GM18868 (cell line): ENCODE results near the gene NRXN3.
A peak's percentile ranks its signal among the peaks of the same experiment; 100 is the strongest.

Experiments used
- ATAC-seq: cut with Tn5 transposase; IDR thresholded peaks from one replicate; pipeline ENCODE4 v1.9.1; 2021; ENCODE audit warnings: mild to moderate bottlenecking, moderate library complexity; ENCODE audit not compliant: unreplicated experiment

NRXN3 gene

DNA sequence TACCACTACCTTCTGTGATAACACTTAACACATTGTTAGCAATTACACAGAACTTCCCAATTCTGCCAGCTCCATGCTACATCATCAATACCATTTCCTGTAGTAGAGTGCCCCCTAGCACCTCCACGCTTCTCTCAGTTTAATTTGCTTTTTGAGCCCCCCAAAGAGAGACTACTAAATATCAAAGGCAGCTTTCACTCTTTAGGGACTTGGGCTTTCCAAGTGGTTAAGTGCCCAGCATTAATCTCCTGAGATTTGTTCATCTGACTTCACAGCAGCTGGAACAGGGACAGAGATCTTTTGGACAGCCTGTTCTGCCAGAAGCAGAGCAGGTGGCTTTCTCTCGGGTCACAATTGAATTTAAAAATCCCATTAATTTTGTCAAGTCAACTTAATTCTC, 1086.2 kb downstream of the NRXN3 start:
- no peak for ATAC-seq

DNA sequence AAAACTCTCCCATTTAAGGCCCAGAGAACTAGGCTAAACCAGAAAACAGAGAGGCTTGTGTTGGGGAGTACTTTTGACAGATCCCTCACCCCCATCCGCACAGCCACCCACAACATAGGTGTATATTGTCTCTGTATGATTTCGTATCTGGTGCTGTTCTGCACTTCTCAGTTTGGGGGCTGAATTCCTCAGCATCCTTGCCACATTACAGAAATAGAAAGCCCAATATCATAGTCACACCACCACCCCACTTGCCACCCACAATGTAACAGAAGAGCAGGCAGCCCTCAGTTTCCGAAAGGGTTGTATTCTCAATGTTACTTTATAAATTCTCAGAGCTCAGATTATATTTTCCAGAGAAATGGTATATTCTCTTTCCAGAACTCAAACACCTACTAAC, 1090.2 kb downstream of the NRXN3 start:
- no peak for ATAC-seq

DNA sequence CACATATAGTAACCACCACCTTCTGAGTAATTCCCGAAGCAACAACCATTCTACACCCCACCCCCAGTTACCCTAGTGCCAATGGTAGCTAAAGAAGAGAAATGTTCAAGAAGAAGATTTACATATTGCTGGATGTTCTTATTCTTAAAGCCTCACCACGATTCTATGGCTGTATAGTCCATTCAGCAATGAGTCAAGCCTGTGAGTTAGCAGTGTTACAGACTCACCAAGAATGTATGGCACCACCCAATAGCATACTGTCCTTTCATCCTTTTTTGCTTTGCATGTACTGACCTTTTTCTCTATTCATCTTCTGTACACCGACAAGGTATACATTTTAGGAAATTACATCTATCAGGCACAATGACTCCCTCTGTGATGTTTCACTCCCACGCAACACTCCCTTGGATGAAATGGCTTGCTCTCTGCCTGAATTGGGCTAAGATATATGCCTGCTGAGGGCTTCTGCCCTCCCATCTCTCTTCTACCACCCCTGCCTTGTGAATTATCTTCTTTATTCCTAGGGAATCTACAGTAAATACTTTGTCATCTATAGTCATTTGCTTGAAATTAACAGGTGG, 1095.3 kb downstream of the NRXN3 start:
- ATAC-seq = no peak

DNA sequence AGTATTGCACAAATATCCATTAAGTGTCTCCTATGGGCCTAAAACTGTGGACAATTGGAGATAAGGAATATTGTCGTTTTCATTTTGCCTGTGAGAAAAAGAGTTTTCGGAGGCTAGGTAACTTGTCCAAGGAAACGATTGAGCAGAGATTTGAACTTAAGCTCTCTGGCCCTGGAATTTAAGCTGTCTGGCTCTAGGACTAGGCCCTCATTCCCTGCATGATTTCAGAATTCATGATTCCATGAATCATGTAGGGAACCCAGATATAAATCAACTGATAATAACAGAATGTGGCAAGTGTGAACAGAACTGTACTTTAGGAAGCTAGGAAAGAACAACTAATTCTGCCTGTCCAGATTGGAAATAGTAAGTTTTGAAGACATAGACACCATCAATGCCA, 1100.2 kb downstream of the NRXN3 start:
- ATAC-seq = no peak

DNA sequence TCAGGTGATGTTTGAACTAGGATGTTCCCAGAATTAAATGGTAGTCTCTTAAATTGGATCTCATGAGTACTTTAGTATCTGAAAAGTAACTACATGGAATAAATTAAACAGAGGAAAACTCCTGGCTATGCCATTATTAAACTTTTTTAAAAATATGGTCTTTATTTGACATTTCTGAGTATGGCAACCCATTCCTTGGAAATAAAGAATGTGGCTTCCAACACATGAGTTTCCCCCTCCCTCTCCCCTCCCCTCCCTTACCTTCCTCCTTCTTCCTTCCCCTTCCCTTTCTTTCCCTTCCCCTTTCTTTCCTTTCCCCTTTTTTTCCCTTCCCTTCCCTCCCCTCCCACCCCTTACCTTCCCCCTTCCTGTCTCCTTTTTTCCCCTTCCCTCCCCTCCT, 1100.9 kb downstream of the NRXN3 start:
- ATAC-seq = no peak

GRCh38 chr14:79274641-79275291, 1104.6 kb downstream of the NRXN3 start:
- no peak for ATAC-seq

GRCh38 chr14:79275292-79275655, 1105.1 kb downstream of the NRXN3 start:
- ATAC-seq = no peak

DNA sequence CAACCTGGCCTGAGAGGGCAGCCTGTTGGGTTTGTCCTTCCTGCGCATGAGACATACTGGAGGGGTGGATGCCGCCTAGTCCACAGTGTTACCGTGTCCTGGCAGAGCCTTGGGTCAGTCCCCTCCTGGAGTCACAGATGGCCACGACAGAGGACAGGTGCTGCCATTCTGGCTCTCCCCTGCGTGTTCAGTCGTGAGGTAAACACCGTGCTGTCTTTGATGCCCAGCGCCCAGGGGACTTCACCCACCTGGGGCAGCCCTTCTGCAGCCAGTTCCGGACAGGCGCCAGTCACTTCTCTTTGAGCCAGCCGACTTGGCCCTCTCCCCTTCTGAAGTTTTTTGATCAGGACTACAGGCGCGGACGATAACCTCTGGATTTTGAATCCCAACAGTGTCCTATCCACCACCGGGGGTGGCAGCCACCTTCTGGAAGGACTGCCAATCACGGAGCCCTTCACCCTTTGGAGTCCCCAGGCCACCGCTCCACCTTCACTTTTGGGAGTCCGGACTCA, 1108.2 kb downstream of the NRXN3 start:
- ATAC-seq = no peak

DNA sequence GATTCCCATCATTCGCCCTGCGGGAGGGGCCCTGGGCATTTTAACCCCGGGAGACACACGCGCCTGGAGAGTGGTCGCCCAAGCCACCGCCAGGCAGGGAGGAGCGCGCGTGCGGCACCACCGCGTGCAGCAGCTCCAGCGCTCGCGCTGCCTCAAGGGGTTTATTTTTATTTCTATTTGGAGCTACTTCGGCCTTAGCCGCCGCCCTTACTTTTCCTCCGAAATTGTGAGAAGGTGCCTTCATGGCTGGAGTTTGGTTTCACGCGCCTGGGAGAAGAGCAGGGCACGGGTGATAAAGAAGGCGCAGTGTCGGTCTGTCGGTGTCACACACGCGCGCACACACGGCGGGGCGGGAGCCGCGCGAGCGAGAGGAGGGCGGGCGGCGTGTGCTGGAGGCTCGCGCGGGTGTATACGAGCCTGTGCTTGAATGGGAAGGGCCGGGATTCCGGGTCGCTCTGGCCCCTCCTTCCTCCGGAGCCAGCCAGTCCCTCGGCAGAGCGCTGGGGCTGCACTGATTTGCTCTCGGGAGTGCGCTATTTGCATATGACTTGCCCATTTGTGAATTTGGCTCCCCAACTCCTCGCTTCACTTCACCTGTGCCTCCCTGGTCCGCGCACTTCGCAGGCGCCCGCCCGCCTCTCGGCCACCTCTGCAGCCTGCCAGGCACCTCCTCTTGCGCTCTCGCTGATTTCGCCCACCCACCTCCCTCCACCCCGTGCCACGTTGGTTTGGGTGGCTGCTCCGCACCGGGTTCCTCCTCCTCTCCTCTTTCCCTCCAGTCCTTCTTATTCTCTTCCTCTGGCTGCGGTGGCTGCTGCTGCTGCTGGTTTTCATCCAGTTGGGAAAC, 1108.8 kb downstream of the NRXN3 start:
- peak; percentile 90 for ATAC-seq

- no peak for ATAC-seq
Observed at GRCh38 chr14:79279645-79280597, 1109.7 kb downstream of the NRXN3 start.

DNA sequence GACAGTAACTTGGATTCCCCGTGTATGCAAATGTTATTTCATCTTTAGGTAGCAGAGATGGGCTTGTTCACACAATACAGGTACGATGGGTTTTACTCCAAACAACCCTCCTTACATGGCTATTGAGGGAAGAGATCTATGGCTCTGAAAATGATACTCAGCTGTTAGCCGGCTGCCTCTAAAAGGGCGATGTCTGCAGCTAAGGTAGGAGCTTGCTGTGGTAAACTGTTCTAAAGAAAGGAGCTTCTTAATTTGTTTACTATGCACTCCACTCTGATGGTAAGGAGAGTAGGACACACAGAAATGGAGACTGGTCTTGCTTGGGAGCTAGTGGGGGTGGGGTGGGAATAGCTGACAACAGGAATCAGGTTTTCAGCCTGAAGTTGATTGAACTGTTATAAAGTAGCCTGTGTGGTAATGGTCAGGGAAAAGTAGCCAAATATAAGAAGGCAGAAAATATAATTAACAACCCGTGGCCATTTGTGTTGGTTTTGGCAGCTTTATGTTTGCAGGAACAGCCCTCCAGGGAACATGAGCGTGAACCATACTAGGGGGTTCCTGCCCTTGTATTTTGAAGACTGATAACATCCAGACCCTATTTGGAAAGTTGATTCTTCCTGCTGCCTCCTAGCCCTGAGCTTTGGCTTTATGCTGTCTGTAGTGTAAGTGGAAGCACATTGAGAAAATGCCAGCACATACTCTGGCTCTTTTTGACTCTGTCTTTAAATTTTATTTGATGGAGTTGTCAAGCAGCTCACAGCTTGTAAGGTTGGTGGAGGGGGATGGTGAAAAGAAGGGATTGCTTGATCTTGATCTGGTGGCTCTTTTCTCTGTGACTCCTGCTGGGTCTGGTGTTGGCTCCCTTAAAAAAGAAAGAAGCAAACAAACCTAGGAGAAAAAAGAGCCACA, 1111.3 kb downstream of the NRXN3 start:
- ATAC-seq = no peak

DNA sequence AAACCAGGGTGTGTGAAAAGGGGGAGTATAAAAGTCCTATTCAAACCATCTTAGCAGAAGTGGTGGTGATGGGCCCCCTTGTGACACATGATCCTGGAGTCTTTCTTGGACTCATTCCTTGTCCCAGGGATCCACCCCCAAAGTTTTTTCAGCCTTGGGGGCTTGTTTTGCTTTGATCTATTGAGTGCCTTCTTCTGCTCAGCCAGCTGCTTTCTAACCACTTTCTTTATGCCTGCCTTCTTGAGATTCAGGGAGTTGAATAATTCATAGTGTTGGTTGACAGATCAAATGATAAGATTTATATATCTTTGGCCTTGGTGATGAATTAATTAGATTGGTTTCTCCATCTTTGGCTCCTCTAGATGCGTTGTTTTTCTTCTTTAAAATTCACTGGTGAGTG, 1114.4 kb downstream of the NRXN3 start:
- ATAC-seq = no peak

DNA sequence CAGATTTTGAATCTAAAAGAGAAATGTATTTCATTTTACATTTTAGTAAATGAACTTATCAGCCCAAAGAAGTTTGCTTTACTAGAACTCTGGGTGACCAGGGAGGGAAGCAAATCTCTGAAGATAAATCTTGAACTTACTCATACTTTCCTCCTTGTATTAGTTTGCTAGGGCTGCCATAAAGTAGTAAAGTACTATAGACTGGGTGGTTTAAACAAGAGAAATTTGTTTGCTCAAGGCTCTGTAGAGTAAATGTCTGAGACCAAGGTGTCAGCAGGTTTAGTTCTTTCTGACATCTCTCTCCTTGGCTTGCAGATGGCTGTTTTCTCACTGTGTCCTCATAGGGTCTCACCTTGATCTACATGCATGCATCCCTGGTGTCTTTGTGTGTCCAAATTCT, 1115.1 kb downstream of the NRXN3 start:
- ATAC-seq = no peak

DNA sequence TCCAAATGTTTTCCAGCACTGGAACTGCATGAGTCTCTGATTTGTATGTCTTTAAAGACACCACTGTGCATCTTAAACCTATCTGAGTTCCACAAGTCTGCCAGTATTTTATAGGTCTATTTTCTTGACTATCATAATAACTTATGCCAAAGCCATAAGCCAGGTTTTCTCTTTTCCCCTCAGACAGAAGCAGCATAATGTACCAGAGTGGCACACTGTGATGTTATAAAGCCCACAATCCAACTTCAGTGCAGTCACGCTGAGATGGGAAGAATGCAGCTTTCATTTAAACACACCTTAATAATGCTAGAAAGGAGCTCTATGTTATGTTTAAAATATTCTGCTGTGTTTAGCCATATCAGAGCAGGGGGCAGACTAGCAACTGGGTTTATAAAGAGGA, 1117.8 kb downstream of the NRXN3 start:
- no peak for ATAC-seq

DNA sequence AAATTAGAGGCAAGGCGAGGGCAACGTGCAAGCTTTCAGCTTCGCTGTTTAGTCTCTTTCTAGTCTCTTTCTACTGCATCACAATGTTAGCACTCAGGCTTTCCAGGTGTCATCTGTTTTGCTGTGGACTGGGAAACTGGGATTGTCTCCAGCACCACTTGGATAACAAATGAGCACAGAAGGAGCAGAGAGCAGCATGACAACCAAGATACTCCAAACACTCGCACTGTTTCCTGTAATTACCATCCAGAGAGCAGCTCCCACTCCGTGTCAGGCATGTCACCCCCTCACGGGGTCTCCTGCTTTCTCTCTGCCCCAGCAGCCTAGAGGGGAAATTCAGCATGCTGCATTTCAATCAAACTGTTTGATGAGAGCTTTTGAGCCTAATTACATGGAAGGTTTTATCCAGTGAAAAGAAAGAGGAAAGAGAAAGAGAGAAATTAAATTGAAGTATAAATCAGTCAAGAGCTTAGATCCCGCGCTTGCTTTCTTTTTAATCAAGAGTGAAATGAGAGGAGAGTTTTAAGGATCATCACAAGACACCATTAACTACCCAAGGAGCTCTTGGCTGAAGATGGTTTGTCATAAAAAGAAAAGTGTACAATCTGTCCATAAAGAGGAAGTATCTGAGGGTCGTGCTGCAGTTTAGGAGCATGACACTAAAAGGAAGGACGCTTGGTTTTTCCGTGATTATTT, 1123.5 kb downstream of the NRXN3 start:
- ATAC-seq = no peak

- ATAC-seq = no peak
Observed at GRCh38 chr14:79294499-79294898, 1124.3 kb downstream of the NRXN3 start.

DNA sequence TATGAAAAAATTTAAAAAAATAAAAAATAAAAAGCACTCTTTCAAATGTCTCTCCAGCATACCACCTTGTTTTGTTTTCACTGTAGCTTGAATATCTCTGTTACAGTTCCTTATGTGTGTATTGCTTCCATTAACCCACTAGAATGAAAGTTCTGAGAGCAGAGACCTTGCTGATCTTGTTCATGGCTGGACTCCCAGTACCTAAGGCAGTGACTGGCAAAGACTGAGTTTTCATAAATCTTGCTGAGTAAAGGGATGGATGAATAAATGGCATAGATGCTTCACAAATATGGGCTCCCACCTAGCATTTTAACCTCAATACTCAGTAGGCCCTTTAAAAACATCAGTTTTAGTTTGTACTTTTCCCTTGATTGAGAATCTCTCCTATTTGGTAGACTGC, 1125.2 kb downstream of the NRXN3 start:
- ATAC-seq = no peak

DNA sequence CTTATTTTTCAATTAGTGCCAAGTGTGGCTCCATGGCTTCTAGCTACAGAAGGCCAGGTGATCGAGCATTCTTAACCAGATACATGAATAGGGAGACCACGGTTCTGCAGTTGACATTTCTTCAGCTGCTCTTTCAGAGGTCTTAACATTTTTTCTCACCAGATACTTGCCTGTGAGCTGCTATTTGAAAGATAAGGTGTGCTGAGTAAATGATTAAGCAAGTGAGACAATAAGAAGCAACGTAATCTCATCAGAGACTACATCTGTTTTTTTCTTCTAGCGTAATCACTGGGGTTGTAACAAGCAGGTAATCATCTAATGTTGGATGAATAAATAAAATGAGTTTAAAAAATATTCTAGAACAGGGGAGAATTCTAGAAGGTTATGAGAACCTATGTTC, 1128.2 kb downstream of the NRXN3 start:
- ATAC-seq = no peak

- no peak for ATAC-seq
Observed at GRCh38 chr14:79299162-79299561, 1129.0 kb downstream of the NRXN3 start.
